Measurements from ENCODE around the gene CDH23. TPM values are rescaled to one million over a fixed set of nuclear protein-coding genes. Genes with fewer than 3 reads are reported as not detected.

Gene CDH23
- total RNA-seq, 1 donor from 2014 or later, result 4.5 TPM

DNA sequence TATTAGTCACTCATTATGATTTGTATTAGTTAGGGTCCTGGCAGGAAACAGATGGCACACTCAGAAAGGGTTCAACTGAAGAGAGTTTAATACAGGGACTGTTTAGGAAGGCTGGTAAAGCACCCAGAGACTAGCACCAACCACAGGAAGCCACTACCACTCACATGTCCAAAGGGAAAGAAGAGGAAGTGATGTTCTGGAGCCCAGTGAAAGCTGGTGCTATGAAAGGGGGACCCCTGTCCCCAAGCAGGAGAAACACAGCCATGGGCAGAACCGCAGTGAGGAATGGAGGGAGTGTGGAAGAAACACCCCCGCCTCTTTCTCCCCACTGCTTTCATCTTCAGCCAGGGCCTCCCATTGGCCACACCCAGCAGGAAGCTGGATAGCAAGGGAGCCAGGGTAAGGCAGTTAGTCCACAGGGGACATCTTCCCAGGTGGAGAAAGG lies 379.8 kb downstream of the CDH23 start:
- intact Hi-C loops (cut with micrococcal nuclease), result loop anchor here (10.0 kb wide), 1 partner anchor 52 kb away; no protein-coding TSS in a partner anchor
- H3K4me1 ChIP-seq, result peaks cover 47% of the 10 kb centered on the region
- no peak overlapping the region for H3K27ac ChIP-seq (replicated peaks)
- no peak overlapping the region for H3K4me3 ChIP-seq
- no peaks in the 10 kb centered on the region for H3K27me3 ChIP-seq (ENCODE audit: low read depth)
- no peaks in the 10 kb centered on the region for H3K9me3 ChIP-seq (replicated peaks)
- DNase-seq, result no peak
- H3K36me3 ChIP-seq, result no peaks in the 10 kb centered on the region
- TF ChIP-seq, protein P1, sequence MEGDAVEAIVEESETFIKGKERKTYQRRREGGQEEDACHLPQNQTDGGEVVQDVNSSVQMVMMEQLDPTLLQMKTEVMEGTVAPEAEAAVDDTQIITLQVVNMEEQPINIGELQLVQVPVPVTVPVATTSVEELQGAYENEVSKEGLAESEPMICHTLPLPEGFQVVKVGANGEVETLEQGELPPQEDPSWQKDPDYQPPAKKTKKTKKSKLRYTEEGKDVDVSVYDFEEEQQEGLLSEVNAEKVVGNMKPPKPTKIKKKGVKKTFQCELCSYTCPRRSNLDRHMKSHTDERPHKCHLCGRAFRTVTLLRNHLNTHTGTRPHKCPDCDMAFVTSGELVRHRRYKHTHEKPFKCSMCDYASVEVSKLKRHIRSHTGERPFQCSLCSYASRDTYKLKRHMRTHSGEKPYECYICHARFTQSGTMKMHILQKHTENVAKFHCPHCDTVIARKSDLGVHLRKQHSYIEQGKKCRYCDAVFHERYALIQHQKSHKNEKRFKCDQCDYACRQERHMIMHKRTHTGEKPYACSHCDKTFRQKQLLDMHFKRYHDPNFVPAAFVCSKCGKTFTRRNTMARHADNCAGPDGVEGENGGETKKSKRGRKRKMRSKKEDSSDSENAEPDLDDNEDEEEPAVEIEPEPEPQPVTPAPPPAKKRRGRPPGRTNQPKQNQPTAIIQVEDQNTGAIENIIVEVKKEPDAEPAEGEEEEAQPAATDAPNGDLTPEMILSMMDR (IDR thresholded peaks at IDR 0.05; ENCODE audit: borderline replicate concordance), result no peak

DNA sequence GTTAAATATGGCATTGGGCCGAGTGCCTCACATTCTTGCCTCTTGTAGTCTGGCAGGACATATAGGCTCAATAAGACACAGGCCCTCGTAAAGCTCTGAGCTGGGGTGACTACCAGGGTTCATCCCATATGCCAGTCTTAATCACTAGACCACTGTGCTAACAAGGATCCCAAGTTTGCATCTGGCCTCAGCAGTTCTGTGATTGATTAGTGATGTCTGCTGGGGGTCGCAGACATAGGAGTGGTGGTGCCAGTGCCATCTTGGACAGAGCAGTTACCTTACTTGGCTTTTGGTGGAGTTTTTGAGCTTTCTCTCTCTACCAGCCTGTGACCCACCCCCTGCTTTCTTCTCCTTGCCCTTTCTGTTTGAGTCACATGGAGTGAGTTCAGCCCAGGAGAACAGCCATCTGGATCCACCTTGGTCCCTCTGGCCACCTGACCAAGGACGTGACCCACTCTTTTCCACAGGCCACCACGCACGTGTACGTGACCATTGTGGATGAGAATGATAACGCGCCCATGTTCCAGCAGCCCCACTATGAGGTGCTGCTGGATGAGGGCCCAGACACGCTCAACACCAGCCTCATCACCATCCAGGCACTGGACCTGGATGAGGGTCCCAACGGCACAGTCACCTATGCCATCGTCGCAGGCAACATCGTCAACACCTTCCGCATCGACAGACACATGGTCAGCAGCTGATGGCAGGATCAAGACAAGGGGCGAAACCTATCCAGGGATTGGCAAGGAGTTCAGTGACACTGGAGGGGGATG lies 380.7 kb downstream of the CDH23 start:
- Histone ChIP-seq H3K27ac (replicated peaks) (no peak overlapping the region), H3K27me3 (ENCODE audit: low read depth) (no peaks in the 10 kb centered on the region), H3K36me3 (no peaks in the 10 kb centered on the region), H3K4me3 (no peak overlapping the region), H3K4me1 (peaks cover 42% of the 10 kb centered on the region), H3K9me3 (replicated peaks) (no peaks in the 10 kb centered on the region)
- intact Hi-C loops (cut with micrococcal nuclease), result loop anchor here (10.0 kb wide), 1 partner anchor 53 kb away; no protein-coding TSS in a partner anchor
- DNase-seq, result no peak
- TF ChIP-seq, protein P1 (IDR thresholded peaks at IDR 0.05; ENCODE audit: borderline replicate concordance), result no peak

DNA sequence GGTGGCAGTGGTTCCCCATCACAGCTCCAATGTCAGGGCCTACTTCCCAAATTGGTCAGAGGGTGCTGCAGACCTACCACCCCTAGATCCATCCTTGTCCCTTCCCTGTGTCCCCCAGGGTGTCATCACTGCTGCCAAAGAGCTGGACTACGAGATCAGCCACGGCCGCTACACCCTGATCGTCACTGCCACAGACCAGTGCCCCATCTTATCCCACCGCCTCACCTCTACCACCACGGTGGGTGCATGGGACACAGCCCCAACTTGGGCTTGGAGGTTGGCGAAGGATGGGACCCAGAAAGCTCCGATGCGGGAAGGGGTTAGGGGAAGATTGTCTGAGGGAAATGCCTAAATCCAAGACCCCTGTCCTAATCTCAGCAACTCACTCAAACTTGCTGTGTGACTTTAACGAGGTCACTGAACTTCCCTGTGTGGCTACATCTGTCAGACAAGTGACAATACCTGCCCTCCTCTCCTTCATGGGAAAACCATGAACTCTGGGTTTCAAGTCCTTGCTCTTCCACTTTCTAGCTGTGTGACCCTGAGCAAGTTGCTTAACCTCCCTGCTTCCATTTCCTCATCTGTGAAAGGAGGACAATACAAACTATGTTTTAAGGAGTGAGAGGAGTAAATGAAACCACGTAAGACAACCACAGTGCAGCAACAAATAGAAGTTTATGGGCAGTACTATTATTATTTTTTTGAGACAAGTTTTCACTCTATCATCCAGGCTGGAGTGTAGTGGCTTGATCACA lies 381.5 kb downstream of the CDH23 start:
- H3K9me3 ChIP-seq (replicated peaks), result no peaks in the 10 kb centered on the region
- intact Hi-C loops (cut with micrococcal nuclease), result loop anchor here (10.0 kb wide), 1 partner anchor 53 kb away; no protein-coding TSS in a partner anchor
- H3K27me3 ChIP-seq (ENCODE audit: low read depth), result no peaks in the 10 kb centered on the region
- no peak for DNase-seq
- TF ChIP-seq, protein P1 (IDR thresholded peaks at IDR 0.05; ENCODE audit: borderline replicate concordance), result no peak
- no peaks in the 10 kb centered on the region for H3K36me3 ChIP-seq
- peaks cover 42% of the 10 kb centered on the region for H3K4me1 ChIP-seq
- no peak overlapping the region for H3K27ac ChIP-seq (replicated peaks)
- no peak overlapping the region for H3K4me3 ChIP-seq

DNA sequence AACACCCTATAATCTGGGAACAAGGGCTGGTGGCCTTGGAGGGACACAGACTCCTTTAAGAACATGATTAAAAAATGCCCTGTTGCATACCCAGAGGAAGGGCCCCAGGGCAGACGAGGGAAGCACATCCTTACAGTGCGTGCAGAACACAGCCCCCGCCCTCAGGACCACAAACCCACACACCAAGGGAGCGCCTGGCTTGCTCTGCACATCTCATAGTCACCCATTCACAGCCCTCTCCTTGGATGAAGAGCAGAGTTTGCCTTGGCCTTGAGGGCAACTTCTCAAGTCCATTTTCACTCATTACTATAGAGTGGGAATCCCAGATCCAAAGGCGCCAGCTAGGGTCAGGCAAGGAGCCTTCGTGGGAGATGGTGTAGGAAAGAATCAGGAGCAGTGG lies 382.9 kb downstream of the CDH23 start:
- Histone ChIP-seq H3K4me1 (peaks cover 35% of the 10 kb centered on the region), H3K9me3 (replicated peaks) (no peaks in the 10 kb centered on the region), H3K27ac (replicated peaks) (no peak overlapping the region), H3K36me3 (no peaks in the 10 kb centered on the region), H3K4me3 (no peak overlapping the region), H3K27me3 (ENCODE audit: low read depth) (no peaks in the 10 kb centered on the region)
- intact Hi-C loops (cut with micrococcal nuclease), result loop anchor here (10.0 kb wide), 1 partner anchor 55 kb away; no protein-coding TSS in a partner anchor
- no peak for DNase-seq
- TF ChIP-seq, protein P1 (IDR thresholded peaks at IDR 0.05; ENCODE audit: borderline replicate concordance), result no peak

DNA sequence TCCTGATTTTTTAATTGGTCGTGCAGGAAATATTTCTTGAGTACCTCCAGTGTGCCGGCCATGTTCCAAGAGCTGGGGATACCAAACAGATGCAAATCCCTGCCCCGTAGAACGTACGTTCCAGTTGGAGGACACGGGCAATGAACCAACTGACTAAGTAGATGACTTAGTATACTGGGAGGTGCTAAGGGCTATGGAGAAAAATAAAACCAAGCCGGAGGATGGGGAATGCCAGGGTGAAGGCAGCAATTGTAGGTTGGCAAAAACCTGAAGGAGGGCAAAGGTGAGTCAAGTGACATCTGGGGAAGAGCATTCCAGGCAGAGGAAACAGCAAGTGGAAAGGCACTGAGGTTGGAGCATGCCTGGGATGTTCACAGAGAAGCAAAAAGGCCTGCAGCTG lies 383.4 kb downstream of the CDH23 start:
- Histone ChIP-seq H3K36me3 (no peaks in the 10 kb centered on the region), H3K27ac (replicated peaks) (no peak overlapping the region), H3K9me3 (replicated peaks) (no peaks in the 10 kb centered on the region), H3K4me1 (peaks cover 29% of the 10 kb centered on the region), H3K4me3 (no peak overlapping the region), H3K27me3 (ENCODE audit: low read depth) (no peaks in the 10 kb centered on the region)
- TF ChIP-seq, protein P1 (IDR thresholded peaks at IDR 0.05; ENCODE audit: borderline replicate concordance), result no peak
- no peak for DNase-seq
- intact Hi-C loops (cut with micrococcal nuclease), result no loop called here
